ENCODE measurements around the gene ADH5.
"Not testable (repeated sequence)": the region's sequence is repeated elsewhere in the genome, so short reads cannot be mapped to it uniquely, and the experiment has no call there.

Gene ADH5

DNA sequence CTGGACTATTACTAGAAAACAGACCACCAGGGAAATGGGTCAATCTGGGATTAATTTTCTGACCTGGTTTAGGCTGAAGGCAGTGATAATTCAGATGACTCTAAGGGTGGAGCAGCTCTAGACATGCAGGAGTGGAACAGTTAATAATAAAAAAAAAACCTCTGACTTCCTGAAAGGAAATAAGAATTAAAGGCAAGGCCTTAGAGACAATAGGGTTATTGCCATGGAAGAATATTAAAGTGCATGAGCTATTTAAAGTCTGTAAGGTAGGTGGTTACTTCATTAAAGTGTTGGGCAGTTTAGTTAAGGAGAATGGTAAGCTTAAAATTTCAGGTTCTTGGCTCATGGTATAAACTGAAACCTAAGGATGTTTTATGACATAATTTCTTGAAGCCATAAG, 14.6 kb upstream of the ADH5 start:
- TF ChIP-seq MYC (IDR thresholded peaks at IDR 0.05; ENCODE audit: low read depth, low read length) (no peak), POLR2A (IDR thresholded peaks at IDR 0.05; ENCODE audit: extremely low read depth, insufficient read length) (no peak)
- TF ChIP-seq, protein P1, sequence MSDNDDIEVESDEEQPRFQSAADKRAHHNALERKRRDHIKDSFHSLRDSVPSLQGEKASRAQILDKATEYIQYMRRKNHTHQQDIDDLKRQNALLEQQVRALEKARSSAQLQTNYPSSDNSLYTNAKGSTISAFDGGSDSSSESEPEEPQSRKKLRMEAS (IDR thresholded peaks at IDR 0.05; ENCODE audit: low read depth, low read length) = no peak
- TF ChIP-seq, protein P2, sequence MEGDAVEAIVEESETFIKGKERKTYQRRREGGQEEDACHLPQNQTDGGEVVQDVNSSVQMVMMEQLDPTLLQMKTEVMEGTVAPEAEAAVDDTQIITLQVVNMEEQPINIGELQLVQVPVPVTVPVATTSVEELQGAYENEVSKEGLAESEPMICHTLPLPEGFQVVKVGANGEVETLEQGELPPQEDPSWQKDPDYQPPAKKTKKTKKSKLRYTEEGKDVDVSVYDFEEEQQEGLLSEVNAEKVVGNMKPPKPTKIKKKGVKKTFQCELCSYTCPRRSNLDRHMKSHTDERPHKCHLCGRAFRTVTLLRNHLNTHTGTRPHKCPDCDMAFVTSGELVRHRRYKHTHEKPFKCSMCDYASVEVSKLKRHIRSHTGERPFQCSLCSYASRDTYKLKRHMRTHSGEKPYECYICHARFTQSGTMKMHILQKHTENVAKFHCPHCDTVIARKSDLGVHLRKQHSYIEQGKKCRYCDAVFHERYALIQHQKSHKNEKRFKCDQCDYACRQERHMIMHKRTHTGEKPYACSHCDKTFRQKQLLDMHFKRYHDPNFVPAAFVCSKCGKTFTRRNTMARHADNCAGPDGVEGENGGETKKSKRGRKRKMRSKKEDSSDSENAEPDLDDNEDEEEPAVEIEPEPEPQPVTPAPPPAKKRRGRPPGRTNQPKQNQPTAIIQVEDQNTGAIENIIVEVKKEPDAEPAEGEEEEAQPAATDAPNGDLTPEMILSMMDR (IDR thresholded peaks at IDR 0.05; ENCODE audit: low read depth, low read length) = no peak
- no peak overlapping the region for H3K4me3 ChIP-seq (ENCODE audit: low read depth, low read length)
- no peak for DNase-seq (ENCODE audit: low read depth)

DNA sequence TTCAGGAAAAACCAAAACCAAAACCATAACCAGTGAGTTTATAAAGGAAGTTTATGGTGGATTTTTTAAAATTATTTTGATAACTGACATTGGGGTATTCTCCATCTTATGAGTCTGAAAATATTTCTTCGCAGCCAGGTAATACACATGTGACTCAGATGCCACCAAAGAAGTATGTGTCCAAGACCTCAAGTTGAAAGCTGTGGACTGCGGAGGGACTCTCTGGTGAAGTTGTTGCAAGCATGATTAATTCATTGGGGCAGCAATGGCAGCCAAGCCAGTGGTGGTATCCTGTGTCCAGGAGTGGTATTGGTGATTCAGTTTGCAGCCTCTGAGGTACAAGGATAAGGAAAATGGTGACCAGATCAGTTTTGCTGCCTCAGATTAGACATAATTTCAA, 14.0 kb upstream of the ADH5 start:
- no peak for DNase-seq (ENCODE audit: low read depth)
- TF ChIP-seq, protein P1 (IDR thresholded peaks at IDR 0.05; ENCODE audit: low read depth, low read length) = no peak
- TF ChIP-seq POLR2A (IDR thresholded peaks at IDR 0.05; ENCODE audit: extremely low read depth, insufficient read length) = no peak
- TF ChIP-seq MYC (IDR thresholded peaks at IDR 0.05; ENCODE audit: low read depth, low read length) = no peak
- TF ChIP-seq, protein P2 (IDR thresholded peaks at IDR 0.05; ENCODE audit: low read depth, low read length) = no peak
- H3K4me3 ChIP-seq (ENCODE audit: low read depth, low read length) = no peak overlapping the region

DNA sequence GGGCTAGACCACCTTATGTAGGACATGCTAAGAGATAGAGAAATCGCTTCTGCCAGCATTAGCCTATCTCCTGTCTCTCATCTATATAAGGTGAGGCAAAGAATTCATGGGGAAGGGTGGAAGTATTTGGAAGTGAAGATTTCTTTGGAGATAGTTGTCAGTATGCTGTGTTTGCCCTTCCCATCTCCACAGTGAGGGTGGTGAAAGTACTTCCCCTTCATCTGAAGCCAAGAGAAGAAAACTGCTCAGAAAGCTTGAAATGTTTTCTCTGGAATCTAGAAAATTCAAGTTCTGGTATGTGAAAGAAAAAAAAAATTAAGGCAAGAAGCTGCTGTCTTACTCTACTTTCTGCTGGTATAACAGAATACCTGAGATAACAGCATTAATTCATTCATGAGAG, 12.3 kb upstream of the ADH5 start:
- H3K4me3 ChIP-seq (ENCODE audit: low read depth, low read length) = no peak overlapping the region
- DNase-seq (ENCODE audit: low read depth) = no peak
- TF ChIP-seq, protein P2 (IDR thresholded peaks at IDR 0.05; ENCODE audit: low read depth, low read length) = no peak
- TF ChIP-seq MYC (IDR thresholded peaks at IDR 0.05; ENCODE audit: low read depth, low read length) (no peak), POLR2A (IDR thresholded peaks at IDR 0.05; ENCODE audit: extremely low read depth, insufficient read length) (no peak)
- TF ChIP-seq, protein P1 (IDR thresholded peaks at IDR 0.05; ENCODE audit: low read depth, low read length) = no peak

DNA sequence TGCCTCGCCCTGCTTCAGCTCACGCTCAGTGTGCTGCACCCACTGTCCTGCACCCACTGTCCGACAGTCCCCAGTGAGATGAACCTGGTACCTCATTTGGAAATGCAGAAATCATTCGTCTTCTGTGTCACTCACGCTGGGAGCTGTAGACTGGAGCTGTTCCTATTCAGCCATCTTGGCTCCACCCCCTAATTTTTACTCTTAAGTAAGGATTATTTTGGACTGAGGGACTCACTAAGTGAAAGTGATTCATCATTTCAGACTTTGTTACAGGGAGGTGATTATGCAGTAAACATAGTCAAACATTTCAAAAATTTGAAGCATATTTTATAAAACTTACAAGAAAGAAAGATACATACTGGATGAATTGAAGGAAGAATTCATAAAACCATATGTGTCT, 11.2 kb upstream of the ADH5 start:
- not testable (repeated sequence) for DNase-seq (ENCODE audit: low read depth); H3K4me3 ChIP-seq (ENCODE audit: low read depth, low read length)

DNA sequence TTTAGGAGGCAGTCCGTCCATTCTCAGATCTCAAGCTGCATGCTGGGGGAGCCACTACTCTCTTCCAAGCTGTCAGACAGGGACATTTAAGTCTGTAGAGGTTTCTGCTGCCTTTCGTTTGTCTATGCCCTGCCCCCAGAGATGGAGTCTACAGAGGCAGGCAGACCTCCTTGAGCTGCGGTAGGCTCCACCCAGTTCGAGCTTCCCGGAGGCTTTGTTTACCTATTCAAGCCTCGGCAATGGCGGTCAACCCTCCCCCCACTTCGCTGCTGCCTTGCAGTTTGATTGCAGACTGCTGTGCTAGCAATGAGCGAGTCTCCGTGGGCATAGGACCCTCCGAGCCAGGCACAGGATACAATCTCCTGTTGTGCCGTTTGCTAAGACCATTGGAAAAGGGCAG, 10.7 kb upstream of the ADH5 start:
- no peak for DNase-seq (ENCODE audit: low read depth)
- H3K4me3 ChIP-seq (ENCODE audit: low read depth, low read length) = no peak overlapping the region
- TF ChIP-seq, protein P2 (IDR thresholded peaks at IDR 0.05; ENCODE audit: low read depth, low read length) = no peak
- TF ChIP-seq, protein P1 (IDR thresholded peaks at IDR 0.05; ENCODE audit: low read depth, low read length) = no peak
- TF ChIP-seq MYC (IDR thresholded peaks at IDR 0.05; ENCODE audit: low read depth, low read length) = no peak
- TF ChIP-seq POLR2A (IDR thresholded peaks at IDR 0.05; ENCODE audit: extremely low read depth, insufficient read length) = no peak

DNA sequence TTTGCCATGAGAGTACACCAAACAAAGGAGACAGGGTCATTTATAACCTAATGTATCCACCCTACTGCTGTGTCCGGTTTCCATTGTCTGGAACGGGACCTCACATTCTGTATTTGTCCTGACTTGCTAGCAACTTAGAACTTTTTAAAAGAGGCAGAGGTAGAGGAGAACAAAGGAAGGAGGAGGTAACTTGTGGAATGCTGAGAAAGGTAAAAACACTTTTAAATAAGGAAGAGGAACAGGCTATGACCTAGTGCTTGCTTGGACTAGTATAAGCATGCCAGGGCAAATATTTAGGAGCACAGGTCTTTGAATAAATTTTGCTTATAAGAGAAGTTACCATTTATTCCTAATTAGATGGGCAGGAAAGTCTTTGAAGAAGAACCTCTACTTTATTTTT, 3.3 kb upstream of the ADH5 start:
- DNase-seq (ENCODE audit: low read depth); H3K4me3 ChIP-seq (ENCODE audit: low read depth, low read length): not testable (repeated sequence)

DNA sequence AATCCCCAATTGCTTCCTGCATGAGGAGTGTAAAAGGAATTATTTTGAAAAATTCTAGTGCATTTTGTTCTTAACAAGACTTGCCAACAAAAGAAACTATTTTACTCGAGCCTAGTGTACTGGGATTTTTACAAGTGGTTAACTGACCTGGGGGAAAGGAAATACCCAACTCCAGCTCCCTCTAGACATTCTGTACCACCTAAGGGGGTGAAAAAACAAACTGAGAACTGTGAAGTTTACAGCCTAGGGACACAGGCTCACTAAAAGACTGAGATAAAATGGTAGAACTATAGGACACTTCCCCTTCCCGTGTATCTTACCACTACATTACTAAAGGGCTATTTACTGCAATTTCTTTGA, 2.6 kb upstream of the ADH5 start:
- TF ChIP-seq MYC (IDR thresholded peaks at IDR 0.05; ENCODE audit: low read depth, low read length) (no peak), POLR2A (IDR thresholded peaks at IDR 0.05; ENCODE audit: extremely low read depth, insufficient read length) (no peak)
- TF ChIP-seq, protein P1 (IDR thresholded peaks at IDR 0.05; ENCODE audit: low read depth, low read length) = no peak
- TF ChIP-seq, protein P2 (IDR thresholded peaks at IDR 0.05; ENCODE audit: low read depth, low read length) = no peak
- H3K4me3 ChIP-seq (ENCODE audit: low read depth, low read length) = no peak overlapping the region
- DNase-seq (ENCODE audit: low read depth) = no peak

Data from NB4 (cell line).